IMR-90 (cell line): ENCODE results near the gene SUSD6. TPM values are rescaled to one million over a fixed set of nuclear protein-coding genes. Genes with fewer than 3 reads are reported as not detected.

ENCODE experiments used
- ATAC-seq: fragments of 200-7000 bp; cut with Tn5 transposase; 2 replicates; pipeline ENCODE4 v1.9.1; 2020; ENCODE audit warnings: low read depth, mild to moderate bottlenecking, moderate library complexity
- BruUV-seq: library from RNA; stranded (reverse); fragments of 400-500 nt; replicated peaks from 2 replicates; lab custom pipeline; 2021; lab: Mats Ljungman, UMichigan
- CTCF ChIA-PET: fragments of 300-600 bp; formaldehyde crosslinking; extraction: SDS; loops from one replicate; lab custom pipeline; 2021; ENCODE audit warnings: antibody characterized with exemption; lab: Yijun Ruan, JAX
- POLR2A ChIA-PET: fragments of 300-600 bp; sonication (Branson Sonifier 250); formaldehyde crosslinking; loops from one replicate; lab custom pipeline; 2022; ENCODE audit warnings: antibody characterized with exemption; ENCODE audit not compliant: unreplicated experiment; lab: Charles Lee
- DNase-seq: peaks from one replicate; pipeline ENCODE4 v3.0.0; 2013
- H2AFZ ChIP-seq: replicated peaks from 2 replicates; pipeline ENCODE3; 2013; ENCODE audit warnings: low read length, mild to moderate bottlenecking; ENCODE audit not compliant: poor library complexity
- H2AK5ac ChIP-seq: 2 replicates; pipeline ENCODE4 v1.6.1; 2013; ENCODE audit warnings: low read depth, low read length, inconsistent platforms
- H2AK9ac ChIP-seq: replicated peaks from 2 replicates; pipeline ENCODE3; 2013; ENCODE audit warnings: mild to moderate bottlenecking, low read depth, low read length, moderate library complexity; ENCODE audit not compliant: poor library complexity
- H2BK120ac ChIP-seq: 2 replicates; pipeline ENCODE4 v1.6.1; 2013; ENCODE audit warnings: low read depth, low read length, inconsistent platforms
- H2BK15ac ChIP-seq: 3 replicates; pipeline ENCODE4 v1.6.1; 2013; ENCODE audit warnings: low read depth, low read length, inconsistent platforms
- H2BK20ac ChIP-seq: 2 replicates; pipeline ENCODE4 v1.6.1; 2013; ENCODE audit warnings: low read depth, mild to moderate bottlenecking, inconsistent platforms, low read length, moderate library complexity
- H2BK5ac ChIP-seq: 2 replicates; pipeline ENCODE4 v1.6.1; 2013; ENCODE audit warnings: mild to moderate bottlenecking, low read depth, low read length, inconsistent platforms; ENCODE audit not compliant: poor library complexity, severe bottlenecking
- H3K14ac ChIP-seq: replicated peaks from 2 replicates; pipeline ENCODE4 v1.6.1; 2013; ENCODE audit warnings: low read depth, low read length, inconsistent platforms
- H3K18ac ChIP-seq: 2 replicates; pipeline ENCODE4 v1.6.1; 2013; ENCODE audit warnings: low read depth, low read length, control low read depth
- H3K23ac ChIP-seq: 2 replicates; pipeline ENCODE4 v1.6.1; 2013; ENCODE audit warnings: low read depth, low read length, inconsistent platforms
- H3K27ac ChIP-seq: 2 replicates; pipeline ENCODE4 v1.5.1; 2013; ENCODE audit warnings: mild to moderate bottlenecking, control low read depth, low read length; ENCODE audit not compliant: insufficient read depth
- H3K27me3 ChIP-seq: 2 replicates; pipeline ENCODE4 v1.6.1; 2013; ENCODE audit warnings: low read length; ENCODE audit not compliant: control insufficient read depth, insufficient read depth
- H3K36me3 ChIP-seq: 2 replicates; pipeline ENCODE4 v1.6.1; 2013; ENCODE audit warnings: low read length, mixed read lengths; ENCODE audit not compliant: control insufficient read depth, insufficient read depth
- H3K4ac ChIP-seq: 2 replicates; pipeline ENCODE4 v1.6.1; 2013; ENCODE audit warnings: low read depth, low read length, inconsistent platforms
- H3K4me1 ChIP-seq: 2 replicates; pipeline ENCODE4 v1.6.1; 2013; ENCODE audit warnings: low read length, mixed read lengths; ENCODE audit not compliant: control insufficient read depth, insufficient read depth
- H3K4me2 ChIP-seq: 2 replicates; pipeline ENCODE4 v1.6.1; 2013; ENCODE audit warnings: low read depth, mild to moderate bottlenecking, control low read depth, low read length, moderate library complexity
- H3K4me3 ChIP-seq: 2 replicates; pipeline ENCODE4 v1.5.1; 2013; ENCODE audit warnings: low read depth, mild to moderate bottlenecking, control low read depth, low read length, moderate library complexity; ENCODE audit not compliant: insufficient read depth
- H3K56ac ChIP-seq: 2 replicates; pipeline ENCODE4 v1.6.1; 2013; ENCODE audit warnings: low read length, inconsistent platforms; ENCODE audit not compliant: insufficient read depth; ENCODE audit errors: extremely low read depth
- H3K79me1 ChIP-seq, 2 experiments: 2 replicates each; pipeline ENCODE4 v1.6.1; 2013; ENCODE audit warnings: low read length in 2 of 2, inconsistent platforms in 1 of 2, low read depth in 1 of 2
- H3K9ac ChIP-seq: 2 replicates; pipeline ENCODE4 v1.6.1; 2013; ENCODE audit warnings: low read depth, low read length, control low read depth
- H3K9me1 ChIP-seq: 2 replicates; pipeline ENCODE4 v1.6.1; 2013; ENCODE audit warnings: low read length, inconsistent platforms; ENCODE audit not compliant: insufficient read depth
- H3K9me3 ChIP-seq: 2 replicates; pipeline ENCODE4 v1.6.1; 2013; ENCODE audit warnings: low read length; ENCODE audit not compliant: control insufficient read depth, insufficient read depth
- H4K20me1 ChIP-seq: 2 replicates; pipeline ENCODE4 v1.6.1; 2013; ENCODE audit warnings: low read length, inconsistent platforms; ENCODE audit not compliant: insufficient read depth
- H4K5ac ChIP-seq: 2 replicates; pipeline ENCODE4 v1.6.1; 2013; ENCODE audit warnings: mild to moderate bottlenecking, low read depth, low read length, control low read depth
- H4K8ac ChIP-seq, 2 experiments: 2 replicates each; pipeline ENCODE4 v1.6.1; 2013; ENCODE audit warnings: low read depth in 2 of 2, low read length in 2 of 2, control low read depth in 1 of 2, inconsistent platforms in 1 of 2
- H4K91ac ChIP-seq: 2 replicates; pipeline ENCODE4 v1.6.1; 2013; ENCODE audit warnings: low read depth, low read length, inconsistent platforms; ENCODE audit not compliant: insufficient read depth
- BHLHE40 ChIP-seq: fragments of 150-350 bp; IDR thresholded peaks from 2 replicates; pipeline ENCODE4 v1.6.1; 2016; ENCODE audit warnings: mild to moderate bottlenecking, low read depth, low read length
- WGBS, 2 experiments: methylation state at CpG; one replicate each; pipeline versions ENCODE4 v1.1.5 to v1.1.7; 2013; ENCODE audit warnings: missing lambda C conversion rate in 2 of 2; ENCODE audit not compliant: insufficient read length in 1 of 2; ENCODE audit errors: extremely low coverage in 2 of 2; 5-methylcytosine and 5-hydroxymethylcytosine counted together
- dilution Hi-C: fragments of 300-500 bp; cut with HindIII; formaldehyde crosslinking; loops from one replicate; pipeline ENCODE4 v1.14.3; 2018; ENCODE audit warnings: low sequenced_read_pairs; ENCODE audit not compliant: unreplicated experiment
- in situ Hi-C: fragments of 300-500 bp; cut with MboI; formaldehyde crosslinking; loops from 3 replicates; pipeline ENCODE4 v1.14.3; 2019; ENCODE audit warnings: low sequenced_read_pairs, inconsistent platforms, mixed read lengths
- intact Hi-C: fragments of 100-400 bp; cut with micrococcal nuclease; formaldehyde crosslinking; loops from 2 replicates; pipeline ENCODE4 v1.10.0; 2022
- polyA plus RNA-seq, 3 experiments: library from polyadenylated mRNA; depleted of rRNA; stranded (reverse); fragments of >200 nt; gene quantifications; 2 replicates each; pipeline ENCODE4 v1.2.3, GENCODE V29; 2012; ENCODE audit warnings: low replicate concordance in 1 of 3
- total RNA-seq: library from RNA; depleted of rRNA; stranded (reverse); fragments of >200 nt; gene quantifications from 2 replicates; pipeline ENCODE4 v1.2.3, GENCODE V29; 2012
- TF ChIP-seq, protein P1 (sequence below): fragments of 150-350 bp; IDR thresholded peaks from 2 replicates; pipeline ENCODE4 v1.6.1; 2016; ENCODE audit warnings: low read depth, mild to moderate bottlenecking, low read length, moderate library complexity, borderline replicate concordance

The SUSD6 gene
- total and polyA plus RNA-seq, 2 of the 4 experiments (the other 2 are of a cell fraction) = 2.3 to 10.1 TPM

DNA sequence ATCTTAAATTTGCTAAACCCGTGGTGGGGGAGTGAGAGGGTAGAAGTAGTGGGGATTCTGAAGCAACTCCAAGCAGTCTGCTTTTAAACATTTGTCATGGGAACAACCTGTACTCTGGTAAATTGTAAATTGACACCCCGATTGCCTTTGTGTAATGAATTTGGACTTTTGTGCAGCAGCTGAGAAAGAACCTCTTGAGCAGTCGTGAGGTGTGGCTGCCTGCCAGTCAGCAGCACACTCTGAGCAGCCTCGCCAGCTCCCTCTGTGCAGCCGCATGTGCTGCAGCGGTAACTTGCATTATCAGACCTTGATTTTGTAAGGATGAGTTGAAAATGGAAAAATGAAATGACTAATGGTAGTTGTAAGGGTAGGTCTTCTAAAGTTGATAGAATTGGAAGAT lies 74.3 kb downstream of the SUSD6 start:
- peaks cover 44% of the 10 kb centered on the region for H4K20me1 ChIP-seq
- H2BK15ac ChIP-seq = no peak overlapping the region
- no peak overlapping the region for H3K9ac ChIP-seq
- H3K9me1 ChIP-seq = peaks cover 19% of the 10 kb centered on the region
- H3K27ac ChIP-seq = no peak overlapping the region
- ChIA-PET CTCF (no interaction called here), POLR2A (no interaction called here)
- H2BK20ac ChIP-seq = no peak overlapping the region
- H3K79me1 ChIP-seq = peaks cover 25 to 78% of the 10 kb centered on the region in 2 experiments
- H3K9me3 ChIP-seq = no peaks in the 10 kb centered on the region
- H3K4me3 ChIP-seq = no peak overlapping the region
- H2AK9ac ChIP-seq = no peak overlapping the region
- DNase-seq = peak; percentile 58
- in situ Hi-C loops = no loop called here
- no TSS peak for BruUV-seq
- no peak overlapping the region for H3K4me2 ChIP-seq
- no peak overlapping the region for H2BK5ac ChIP-seq
- intact Hi-C loops = no loop called here
- H2AFZ ChIP-seq = no peak overlapping the region
- H3K18ac ChIP-seq = no peak overlapping the region
- no peak overlapping the region for H3K56ac ChIP-seq
- H3K4me1 ChIP-seq = peaks cover 11% of the 10 kb centered on the region
- H3K36me3 ChIP-seq = no peaks in the 10 kb centered on the region
- no peak overlapping the region for H3K14ac ChIP-seq
- dilution Hi-C loops = no loop called here
- H3K23ac ChIP-seq = no peak overlapping the region
- no peak overlapping the region for H4K8ac ChIP-seq
- H3K4ac ChIP-seq = no peak overlapping the region
- H4K91ac ChIP-seq = no peak overlapping the region
- H4K5ac ChIP-seq = no peak overlapping the region
- no peak overlapping the region for H2AK5ac ChIP-seq
- 92% methylated on average over 3 of the region's 6 CpGs; no CpG with 5 or more reads in 1 of the 2 experiments for WGBS, 2 experiments
- no peak for ATAC-seq
- TF ChIP-seq BHLHE40 = peak; percentile 14; the same call in 1 of the 2 replicates
- TF ChIP-seq, protein P1, sequence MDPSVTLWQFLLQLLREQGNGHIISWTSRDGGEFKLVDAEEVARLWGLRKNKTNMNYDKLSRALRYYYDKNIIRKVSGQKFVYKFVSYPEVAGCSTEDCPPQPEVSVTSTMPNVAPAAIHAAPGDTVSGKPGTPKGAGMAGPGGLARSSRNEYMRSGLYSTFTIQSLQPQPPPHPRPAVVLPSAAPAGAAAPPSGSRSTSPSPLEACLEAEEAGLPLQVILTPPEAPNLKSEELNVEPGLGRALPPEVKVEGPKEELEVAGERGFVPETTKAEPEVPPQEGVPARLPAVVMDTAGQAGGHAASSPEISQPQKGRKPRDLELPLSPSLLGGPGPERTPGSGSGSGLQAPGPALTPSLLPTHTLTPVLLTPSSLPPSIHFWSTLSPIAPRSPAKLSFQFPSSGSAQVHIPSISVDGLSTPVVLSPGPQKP = no peak
- H2BK120ac ChIP-seq = no peak overlapping the region
- H3K27me3 ChIP-seq = no peaks in the 10 kb centered on the region
